Keratinocyte (primary cell): Measurements from ENCODE around the gene EXOC6B. TPM values are rescaled to one million over a fixed set of nuclear protein-coding genes. Genes with fewer than 3 reads are reported as not detected.

Experiments used
- DNase-seq: peaks from one replicate; pipeline ENCODE4 v3.0.0-alpha.2; 2011; ENCODE audit warnings: low read depth, missing footprints, low spot score
- FAIRE-seq: peaks from 2 replicates; lab custom pipeline; 2011; peaks lifted over from hg19 to GRCh38; lab: Jason Lieb, UNC
- H2AFZ ChIP-seq: 2 replicates; pipeline ENCODE4 v1.6.0; 2012; ENCODE audit warnings: low read length, control low read depth, inconsistent platforms; ENCODE audit not compliant: control insufficient read depth
- H3K27ac ChIP-seq: 2 replicates; pipeline ENCODE4 v1.5.1; 2011; ENCODE audit warnings: low read length; ENCODE audit not compliant: control insufficient read depth, insufficient read depth
- H3K27me3 ChIP-seq: 3 replicates; pipeline ENCODE4 v1.6.0; 2011; ENCODE audit warnings: low read length; ENCODE audit not compliant: control insufficient read depth, insufficient read depth; ENCODE audit errors: extremely low read depth
- H3K36me3 ChIP-seq, 2 experiments: 2 replicates in 1 of 2; 3 replicates in 1 of 2; pipeline ENCODE4 v1.5.1; 2011; ENCODE audit warnings: low read length in 2 of 2, mild to moderate bottlenecking in 1 of 2; ENCODE audit not compliant: control insufficient read depth in 2 of 2, insufficient read depth in 2 of 2; ENCODE audit errors: extremely low read depth in 1 of 2
- H3K4me1 ChIP-seq: 3 replicates; pipeline ENCODE4 v1.5.1; 2011; ENCODE audit warnings: low read length; ENCODE audit not compliant: control insufficient read depth, insufficient read depth; ENCODE audit errors: extremely low read depth
- H3K4me2 ChIP-seq: 3 replicates; pipeline ENCODE4 v1.6.0; 2011; ENCODE audit warnings: low read depth, low read length; ENCODE audit not compliant: control insufficient read depth, insufficient read depth; ENCODE audit errors: extremely low read depth
- H3K4me3 ChIP-seq, 3 experiments: fragments of 200-600 bp in 1 of 3; sonication (generic) in 1 of 3; 2 replicates in 2 of 3; 3 replicates in 1 of 3; pipeline ENCODE4 v1.5.1; 2011 to 2016; ENCODE audit warnings: low read length in 3 of 3, mild to moderate bottlenecking in 3 of 3, control low read depth in 2 of 3, inconsistent platforms in 1 of 3, low read depth in 1 of 3, mixed read lengths in 1 of 3, mixed run types in 1 of 3, moderate library complexity in 1 of 3; ENCODE audit not compliant: control insufficient read depth in 2 of 3, insufficient read depth in 2 of 3; ENCODE audit errors: extremely low read depth in 1 of 3
- H3K79me2 ChIP-seq: 2 replicates; pipeline ENCODE4 v1.6.0; 2012; ENCODE audit warnings: low read length; ENCODE audit not compliant: control insufficient read depth, insufficient read depth
- H3K9ac ChIP-seq: 3 replicates; pipeline ENCODE4 v1.6.0; 2011; ENCODE audit warnings: low read length; ENCODE audit not compliant: control insufficient read depth, insufficient read depth; ENCODE audit errors: extremely low read depth
- H3K9me1 ChIP-seq: 3 replicates; pipeline ENCODE4 v1.6.0; 2011; ENCODE audit warnings: low read length; ENCODE audit not compliant: control insufficient read depth, insufficient read depth; ENCODE audit errors: extremely low read depth
- H3K9me3 ChIP-seq: 2 replicates; pipeline ENCODE4 v1.5.1; 2012; ENCODE audit warnings: low read depth, low read length; ENCODE audit not compliant: control insufficient read depth
- H4K20me1 ChIP-seq: 3 replicates; pipeline ENCODE4 v1.6.0; 2011; ENCODE audit warnings: low read length; ENCODE audit not compliant: control insufficient read depth, insufficient read depth; ENCODE audit errors: extremely low read depth
- EZH2 ChIP-seq: IDR thresholded peaks from one replicate; pipeline ENCODE4 v1.6.1; 2012; ENCODE audit warnings: inconsistent platforms, mild to moderate bottlenecking, low read length, moderate library complexity
- dilution Hi-C: fragments of 300-500 bp; cut with MboI; formaldehyde crosslinking; loops from one replicate; pipeline ENCODE4 v1.7.0; 2020; ENCODE audit warnings: low sequenced_read_pairs; ENCODE audit not compliant: extremely low pct_ligation_motif_present
- polyA plus RNA-seq, 5 experiments: library from polyadenylated mRNA; depleted of rRNA in 3 of 5; stranded (reverse) in 3 of 5; stranded (forward) in 1 of 5; unstranded in 1 of 5; fragments of >200 nt; gene quantifications; 1 replicate in 1 of 5; 2 replicates in 3 of 5; 3 replicates in 1 of 5; pipeline versions ENCODE4 v1.2.1 to v1.2.3, GENCODE V29; 2011 to 2012; ENCODE audit warnings: missing spikeins in 2 of 5, low read depth in 1 of 5, low replicate concordance in 1 of 5
- TF ChIP-seq, protein P1 (sequence below), 3 experiments: IDR thresholded peaks in 1 of 3; conservative IDR thresholded peaks in 1 of 3; optimal IDR thresholded peaks in 1 of 3; 2 replicates in 2 of 3; 3 replicates in 1 of 3; pipeline versions ENCODE3 to v1.5.1; 2011; ENCODE audit warnings: low read length in 3 of 3, mild to moderate bottlenecking in 3 of 3, moderate library complexity in 2 of 3, control low read depth in 1 of 3, inconsistent platforms in 1 of 3; ENCODE audit not compliant: insufficient read depth in 2 of 3; ENCODE audit errors: extremely low read depth in 1 of 3

EXOC6B gene
- polyA plus RNA-seq, 1 donor (not counting 4 experiments of a cell fraction or from before 2014, with no cell fraction given) = 37.3 TPM

DNA sequence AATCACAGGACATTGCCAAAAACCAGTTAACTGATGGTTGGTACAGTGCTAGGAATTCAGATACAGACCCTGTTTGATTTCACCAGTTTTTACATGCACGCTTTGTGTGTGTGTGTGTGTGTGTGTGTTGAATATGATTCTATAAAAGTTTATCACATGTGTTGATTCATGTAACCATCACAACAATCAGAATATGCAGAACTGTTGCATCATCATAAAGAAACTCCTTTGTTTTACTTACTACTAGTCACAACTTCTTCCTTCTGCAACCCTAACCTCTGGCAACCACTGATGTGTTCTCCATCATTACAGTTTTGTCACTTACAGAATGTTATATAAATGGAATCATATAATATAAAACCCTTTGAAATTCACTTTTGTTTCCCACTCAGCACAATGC, 533.4 kb downstream of the EXOC6B start:
- Histone ChIP-seq H3K27ac (no peak overlapping the region), H2AFZ (no peak overlapping the region), H4K20me1 (no peaks in the 10 kb centered on the region), H3K9ac (no peak overlapping the region), H3K36me3 (no peaks in the 10 kb centered on the region), H3K9me1 (no peaks in the 10 kb centered on the region), H3K79me2 (no peaks in the 10 kb centered on the region), H3K4me1 (no peaks in the 10 kb centered on the region), H3K4me3 (no peak overlapping the region), H3K27me3 (no peaks in the 10 kb centered on the region), H3K9me3 (no peaks in the 10 kb centered on the region), H3K4me2 (no peak overlapping the region)
- FAIRE-seq (no peak), DNase-seq (no peak)
- no peak for TF ChIP-seq EZH2
- TF ChIP-seq, protein P1, sequence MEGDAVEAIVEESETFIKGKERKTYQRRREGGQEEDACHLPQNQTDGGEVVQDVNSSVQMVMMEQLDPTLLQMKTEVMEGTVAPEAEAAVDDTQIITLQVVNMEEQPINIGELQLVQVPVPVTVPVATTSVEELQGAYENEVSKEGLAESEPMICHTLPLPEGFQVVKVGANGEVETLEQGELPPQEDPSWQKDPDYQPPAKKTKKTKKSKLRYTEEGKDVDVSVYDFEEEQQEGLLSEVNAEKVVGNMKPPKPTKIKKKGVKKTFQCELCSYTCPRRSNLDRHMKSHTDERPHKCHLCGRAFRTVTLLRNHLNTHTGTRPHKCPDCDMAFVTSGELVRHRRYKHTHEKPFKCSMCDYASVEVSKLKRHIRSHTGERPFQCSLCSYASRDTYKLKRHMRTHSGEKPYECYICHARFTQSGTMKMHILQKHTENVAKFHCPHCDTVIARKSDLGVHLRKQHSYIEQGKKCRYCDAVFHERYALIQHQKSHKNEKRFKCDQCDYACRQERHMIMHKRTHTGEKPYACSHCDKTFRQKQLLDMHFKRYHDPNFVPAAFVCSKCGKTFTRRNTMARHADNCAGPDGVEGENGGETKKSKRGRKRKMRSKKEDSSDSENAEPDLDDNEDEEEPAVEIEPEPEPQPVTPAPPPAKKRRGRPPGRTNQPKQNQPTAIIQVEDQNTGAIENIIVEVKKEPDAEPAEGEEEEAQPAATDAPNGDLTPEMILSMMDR (optimal IDR thresholded peaks at IDR 0.05 in 1 of 3, IDR thresholded peaks at IDR 0.05 in 1 of 3, conservative IDR thresholded peaks at IDR 0.05 in 1 of 3; ENCODE audit: extremely low read depth in 1 of 3, insufficient read depth in 2 of 3, low read length in 3 of 3) = no peak
- dilution Hi-C loops = no loop called here

DNA sequence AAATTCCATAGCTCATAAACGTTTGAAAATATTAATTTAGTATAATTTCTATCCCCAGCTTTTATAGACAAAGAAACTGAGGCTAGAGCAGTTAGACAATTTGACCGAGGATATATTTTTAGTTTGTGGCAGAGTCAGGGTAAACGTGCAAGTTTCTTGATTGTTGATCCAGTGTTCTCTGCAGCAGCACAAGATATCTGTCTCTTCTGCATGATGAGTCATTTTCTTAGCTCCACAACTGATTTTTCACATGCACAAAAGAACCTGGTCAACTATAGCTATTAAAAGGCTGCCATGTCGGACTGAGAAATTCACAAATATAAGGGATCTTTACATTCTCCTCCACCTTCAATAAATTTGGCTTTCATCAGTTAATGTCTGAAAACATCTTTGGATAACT, 534.8 kb downstream of the EXOC6B start:
- H3K79me2 ChIP-seq = no peaks in the 10 kb centered on the region
- H3K9me1 ChIP-seq = no peaks in the 10 kb centered on the region
- no peak for FAIRE-seq
- no peaks in the 10 kb centered on the region for H3K36me3 ChIP-seq
- H3K9me3 ChIP-seq = no peaks in the 10 kb centered on the region
- H3K4me1 ChIP-seq = no peaks in the 10 kb centered on the region
- H4K20me1 ChIP-seq = no peaks in the 10 kb centered on the region
- no peak overlapping the region for H2AFZ ChIP-seq
- H3K27me3 ChIP-seq = no peaks in the 10 kb centered on the region
- H3K4me2 ChIP-seq = no peak overlapping the region
- H3K4me3 ChIP-seq = no peak overlapping the region
- DNase-seq = no peak
- H3K9ac ChIP-seq = no peak overlapping the region
- TF ChIP-seq, protein P1 (optimal IDR thresholded peaks at IDR 0.05 in 1 of 3, IDR thresholded peaks at IDR 0.05 in 1 of 3, conservative IDR thresholded peaks at IDR 0.05 in 1 of 3; ENCODE audit: extremely low read depth in 1 of 3, insufficient read depth in 2 of 3, low read length in 3 of 3) = no peak
- no peak for TF ChIP-seq EZH2
- no peak overlapping the region for H3K27ac ChIP-seq
- dilution Hi-C loops = no loop called here
